Lower lobe of right lung (tissue), 2 donors: ENCODE data around the gene CYYR1. TPM values are rescaled to one million over a fixed set of nuclear protein-coding genes. Genes with fewer than 3 reads are reported as not detected.

Experiments
- ATAC-seq, 2 donors: fragments of 200-7000 bp; cut with Tn5 transposase; one replicate each; pipeline ENCODE4 v1.9.1; 2020 to 2022; ENCODE audit warnings: mild to moderate bottlenecking in 2 of 2, moderate library complexity in 2 of 2
- DNase-seq: peaks from one replicate; pipeline ENCODE4 v3.0.0-alpha.2; 2020
- H3K27ac ChIP-seq: fragments of 200-600 bp; one replicate; pipeline ENCODE4 v1.8.0; 2022
- H3K27me3 ChIP-seq: fragments of 200-600 bp; one replicate; pipeline ENCODE4 v1.8.0; 2022; ENCODE audit warnings: low read depth
- H3K36me3 ChIP-seq: fragments of 200-600 bp; one replicate; pipeline ENCODE4 v1.8.0; 2022; ENCODE audit warnings: mild to moderate bottlenecking
- H3K4me1 ChIP-seq: fragments of 200-600 bp; one replicate; pipeline ENCODE4 v1.8.0; 2022
- H3K4me3 ChIP-seq: fragments of 200-600 bp; one replicate; pipeline ENCODE4 v1.8.0; 2022; ENCODE audit warnings: mild to moderate bottlenecking
- H3K9me3 ChIP-seq: fragments of 200-600 bp; one replicate; pipeline ENCODE4 v1.8.0; 2022
- intact Hi-C: fragments of 100-400 bp; cut with DNase I; formaldehyde crosslinking; loops from one replicate; pipeline ENCODE4 v1.11.0; 2022
- total RNA-seq: library from RNA; stranded (reverse); fragmentation: NEBNext Ultra II Directional; extraction: Animal tissue kit (Norgen Biotek cat#: 25700); gene quantifications from one replicate; pipeline ENCODE4 v1.2.1, GENCODE V29; 2021
- TF ChIP-seq, protein P1 (sequence below): fragments of 200-600 bp; IDR thresholded peaks from one replicate; pipeline ENCODE4 v1.8.0; 2022; ENCODE audit warnings: antibody characterized with exemption, mild to moderate bottlenecking
- donor health status: DM: no; HTN: yes; CAD: no; lungs with severe emphysema.

The CYYR1 gene
- total RNA-seq, 1 donor from 2014 or later, result 28.1 TPM

DNA sequence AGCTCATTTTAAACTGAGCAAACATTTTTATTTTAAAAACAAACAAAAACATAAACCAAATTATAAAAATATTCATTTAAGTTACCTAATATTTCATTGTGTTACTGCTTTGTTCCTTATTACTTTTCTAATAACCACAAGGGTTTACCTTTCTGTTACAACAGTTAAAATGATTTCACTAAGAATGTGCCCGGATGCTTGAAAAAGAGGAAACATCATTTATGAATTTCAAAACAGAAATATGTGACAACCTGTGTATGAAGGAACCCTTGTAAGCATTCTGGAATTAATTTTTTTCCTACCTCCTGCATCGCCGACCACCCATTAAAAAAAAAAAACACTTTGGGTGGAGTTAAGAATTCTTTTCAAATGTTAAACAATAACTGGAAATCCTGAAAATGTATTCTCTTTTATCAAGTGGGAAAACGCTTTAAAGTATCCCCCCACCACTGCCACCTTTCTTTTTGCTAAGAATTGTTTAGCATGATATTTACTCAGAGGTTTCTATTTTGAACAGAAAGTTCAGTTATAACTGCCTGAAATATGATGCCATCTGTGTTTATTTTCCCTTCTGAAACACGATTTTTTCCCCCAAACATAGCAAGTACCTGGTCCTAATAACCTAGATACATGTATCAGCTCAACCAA is 9.1 kb downstream of the CYYR1 start:
- ATAC-seq, result no peak
- TF ChIP-seq, protein P1, sequence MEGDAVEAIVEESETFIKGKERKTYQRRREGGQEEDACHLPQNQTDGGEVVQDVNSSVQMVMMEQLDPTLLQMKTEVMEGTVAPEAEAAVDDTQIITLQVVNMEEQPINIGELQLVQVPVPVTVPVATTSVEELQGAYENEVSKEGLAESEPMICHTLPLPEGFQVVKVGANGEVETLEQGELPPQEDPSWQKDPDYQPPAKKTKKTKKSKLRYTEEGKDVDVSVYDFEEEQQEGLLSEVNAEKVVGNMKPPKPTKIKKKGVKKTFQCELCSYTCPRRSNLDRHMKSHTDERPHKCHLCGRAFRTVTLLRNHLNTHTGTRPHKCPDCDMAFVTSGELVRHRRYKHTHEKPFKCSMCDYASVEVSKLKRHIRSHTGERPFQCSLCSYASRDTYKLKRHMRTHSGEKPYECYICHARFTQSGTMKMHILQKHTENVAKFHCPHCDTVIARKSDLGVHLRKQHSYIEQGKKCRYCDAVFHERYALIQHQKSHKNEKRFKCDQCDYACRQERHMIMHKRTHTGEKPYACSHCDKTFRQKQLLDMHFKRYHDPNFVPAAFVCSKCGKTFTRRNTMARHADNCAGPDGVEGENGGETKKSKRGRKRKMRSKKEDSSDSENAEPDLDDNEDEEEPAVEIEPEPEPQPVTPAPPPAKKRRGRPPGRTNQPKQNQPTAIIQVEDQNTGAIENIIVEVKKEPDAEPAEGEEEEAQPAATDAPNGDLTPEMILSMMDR, result no peak
- H3K4me1 ChIP-seq, result no peaks in the 10 kb centered on the region
- no peaks in the 10 kb centered on the region for H3K27me3 ChIP-seq
- peak overlapping the region; percentile 33 for H3K27ac ChIP-seq
- intact Hi-C loops, result no loop called here
- H3K36me3 ChIP-seq, result no peaks in the 10 kb centered on the region
- DNase-seq, result no peak
- H3K9me3 ChIP-seq, result no peaks in the 10 kb centered on the region
- H3K4me3 ChIP-seq, result no peak overlapping the region

DNA sequence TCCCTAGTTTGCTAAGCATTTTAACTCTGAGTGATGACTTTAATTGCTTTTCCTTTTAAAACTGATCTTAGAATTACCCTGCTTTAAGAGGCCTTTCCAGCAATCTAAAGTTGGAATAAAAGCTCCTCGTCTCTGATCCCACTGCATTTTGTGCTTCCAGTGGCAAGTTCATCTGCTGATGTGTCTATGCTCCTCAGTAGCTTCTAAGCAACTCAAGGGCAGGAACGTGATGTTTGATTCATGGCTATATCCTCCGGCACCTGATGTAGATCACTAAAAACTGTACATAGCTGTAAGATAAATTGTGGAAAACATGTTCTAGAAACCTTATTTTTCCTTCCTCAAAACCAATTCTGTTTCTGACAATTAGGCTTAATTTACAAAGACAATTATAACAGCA is 12.5 kb downstream of the CYYR1 start:
- no peaks in the 10 kb centered on the region for H3K9me3 ChIP-seq
- ATAC-seq (no peak), DNase-seq (no peak)
- H3K36me3 ChIP-seq, result no peaks in the 10 kb centered on the region
- TF ChIP-seq, protein P1, result no peak
- H3K4me1 ChIP-seq, result no peaks in the 10 kb centered on the region
- H3K4me3 ChIP-seq, result no peak overlapping the region
- no peak overlapping the region for H3K27ac ChIP-seq
- intact Hi-C loops, result no loop called here
- H3K27me3 ChIP-seq, result no peaks in the 10 kb centered on the region

DNA sequence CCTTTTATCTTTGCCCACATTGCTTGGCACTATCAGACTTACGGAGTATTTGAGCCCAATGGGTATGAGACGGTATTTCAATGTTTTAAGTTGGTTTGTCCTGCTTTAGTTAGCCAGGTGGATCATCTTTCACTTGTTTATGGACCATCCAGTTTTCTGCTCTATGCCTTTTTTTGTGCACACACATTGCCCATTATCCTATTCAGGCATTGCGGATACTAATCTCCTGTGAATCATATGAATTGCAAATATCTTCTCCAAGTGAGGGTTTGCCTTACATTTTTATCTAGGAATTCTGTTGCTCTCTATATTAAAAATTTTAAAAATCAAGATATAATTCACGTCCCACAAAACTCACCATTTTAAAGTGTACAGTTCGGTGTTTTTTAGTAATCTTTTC is 14.0 kb downstream of the CYYR1 start:
- Histone ChIP-seq H3K36me3 (no peaks in the 10 kb centered on the region), H3K4me3 (no peak overlapping the region), H3K9me3 (no peaks in the 10 kb centered on the region), H3K4me1 (no peaks in the 10 kb centered on the region), H3K27ac (no peak overlapping the region), H3K27me3 (no peaks in the 10 kb centered on the region)
- DNase-seq, result no peak
- ATAC-seq, result no peak
- TF ChIP-seq, protein P1, result no peak
- intact Hi-C loops, result no loop called here

DNA sequence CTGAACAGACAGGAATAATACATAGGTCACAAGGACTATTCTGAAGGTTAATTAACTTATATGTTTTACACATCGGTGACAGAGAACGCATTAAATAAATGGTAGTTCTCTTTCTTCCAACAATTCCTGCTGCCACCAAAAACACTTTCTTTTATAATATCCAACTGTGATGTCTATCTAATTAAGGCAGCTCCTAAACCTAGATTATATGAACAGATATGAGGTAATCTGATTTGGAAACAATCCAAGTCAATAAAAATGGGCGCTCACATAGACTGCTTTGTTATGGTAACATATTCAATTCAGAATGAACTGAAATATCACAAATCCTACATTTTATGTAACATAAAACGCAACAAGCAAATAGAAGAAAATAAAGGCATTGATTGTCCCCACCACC is 16.0 kb downstream of the CYYR1 start:
- TF ChIP-seq, protein P1, result no peak
- DNase-seq (no peak), ATAC-seq (no peak)
- Histone ChIP-seq H3K27me3 (no peaks in the 10 kb centered on the region), H3K27ac (no peak overlapping the region), H3K4me1 (no peaks in the 10 kb centered on the region), H3K4me3 (no peak overlapping the region), H3K9me3 (no peaks in the 10 kb centered on the region), H3K36me3 (no peaks in the 10 kb centered on the region)
- intact Hi-C loops, result no loop called here

DNA sequence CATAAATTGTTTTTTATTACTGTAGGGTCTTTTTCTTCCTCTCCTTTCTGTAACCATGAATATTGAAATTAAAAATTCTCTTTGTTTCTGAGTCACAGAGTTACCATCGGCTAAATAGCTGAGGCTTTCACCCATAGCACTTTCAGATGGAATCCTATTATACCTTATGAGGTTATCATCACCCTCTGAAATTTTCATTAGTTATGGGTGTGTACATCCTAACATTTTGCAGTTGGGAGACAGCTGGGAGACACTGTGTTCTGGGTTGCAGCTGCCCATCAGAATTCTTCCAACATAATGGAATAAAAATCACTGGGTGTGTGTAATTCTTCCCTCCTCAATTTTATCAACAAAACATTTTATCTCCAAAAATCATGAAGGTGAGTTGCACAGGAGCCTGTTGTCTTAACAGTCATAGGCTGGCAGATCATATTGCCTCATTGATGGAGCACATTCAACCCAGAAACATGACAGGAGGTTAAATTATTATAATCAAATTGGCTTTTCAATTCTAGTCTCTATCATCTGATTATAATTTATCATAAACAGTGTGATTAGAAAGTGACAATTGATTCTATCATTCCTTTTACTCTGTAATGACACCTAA is 17.4 kb downstream of the CYYR1 start:
- Histone ChIP-seq H3K27ac (no peak overlapping the region), H3K36me3 (no peaks in the 10 kb centered on the region), H3K27me3 (no peaks in the 10 kb centered on the region), H3K4me1 (peaks cover 3% of the 10 kb centered on the region), H3K9me3 (no peaks in the 10 kb centered on the region), H3K4me3 (no peak overlapping the region)
- no peak for DNase-seq
- intact Hi-C loops, result no loop called here
- TF ChIP-seq, protein P1, result no peak
- ATAC-seq, result no peak
